NCI-H2081 treated with DMSO at 0.1 percent for 48 hours (cell line): ENCODE results near the gene MAPK13.
"Not testable (repeated sequence)": the region's sequence is repeated elsewhere in the genome, so short reads cannot be mapped to it uniquely, and the experiment has no call there.

Experiments
- DNase-seq: peaks from one replicate; lab custom pipeline; 2025; lab: John Stamatoyannopoulos, UW

Gene MAPK13

GRCh38 chr6:36128073-36128472 is 2.2 kb upstream of the MAPK13 start:
- no peak for DNase-seq

GRCh38 chr6:36128793-36129192 is 1.5 kb upstream of the MAPK13 start:
- DNase-seq, result no peak

GRCh38 chr6:36129334-36129733 is 979 bp upstream of the MAPK13 start:
- not testable (repeated sequence) for DNase-seq

DNA sequence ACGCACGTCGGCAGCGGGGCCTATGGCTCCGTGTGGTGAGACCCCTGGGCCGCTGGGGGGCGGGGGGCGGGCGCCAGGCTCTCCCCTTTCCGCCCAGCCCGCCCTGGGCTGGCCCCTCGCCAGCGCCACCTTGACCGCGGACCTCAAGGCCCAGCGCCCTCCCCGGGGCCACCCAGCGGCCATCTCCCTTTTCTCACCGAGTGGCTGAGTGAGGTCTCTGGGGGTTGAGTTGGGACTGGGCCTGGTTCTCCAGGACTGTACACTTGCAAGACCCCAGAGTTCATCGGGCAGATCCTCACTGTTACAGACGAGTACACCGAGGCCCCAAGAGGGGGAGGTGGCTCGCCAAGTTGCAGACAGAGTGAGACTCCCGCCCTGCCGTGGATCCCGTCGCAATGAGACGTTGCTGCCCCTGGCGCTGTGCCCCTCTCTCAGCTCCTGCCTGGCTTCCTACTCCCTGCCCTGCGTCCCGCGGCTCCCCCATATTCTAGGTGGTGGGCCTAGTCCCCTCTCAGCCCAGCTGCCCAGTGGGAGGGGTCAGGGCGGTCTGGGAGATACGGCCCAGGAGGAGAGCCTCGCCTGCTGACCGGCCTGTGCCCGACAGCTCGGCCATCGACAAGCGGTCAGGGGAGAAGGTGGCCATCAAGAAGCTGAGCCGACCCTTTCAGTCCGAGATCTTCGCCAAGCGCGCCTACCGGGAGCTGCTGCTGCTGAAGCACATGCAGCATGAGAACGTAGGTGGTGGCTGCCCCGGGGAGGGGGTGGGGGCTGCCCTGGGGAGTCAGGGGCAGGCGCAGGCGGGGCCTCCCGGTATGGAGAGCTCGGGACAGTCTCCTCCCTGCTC is 576 bp downstream of the MAPK13 start:
- no peak for DNase-seq

GRCh38 chr6:36131511-36132245 is 1.4 kb downstream of the MAPK13 start:
- peak; percentile 55 for DNase-seq

DNA sequence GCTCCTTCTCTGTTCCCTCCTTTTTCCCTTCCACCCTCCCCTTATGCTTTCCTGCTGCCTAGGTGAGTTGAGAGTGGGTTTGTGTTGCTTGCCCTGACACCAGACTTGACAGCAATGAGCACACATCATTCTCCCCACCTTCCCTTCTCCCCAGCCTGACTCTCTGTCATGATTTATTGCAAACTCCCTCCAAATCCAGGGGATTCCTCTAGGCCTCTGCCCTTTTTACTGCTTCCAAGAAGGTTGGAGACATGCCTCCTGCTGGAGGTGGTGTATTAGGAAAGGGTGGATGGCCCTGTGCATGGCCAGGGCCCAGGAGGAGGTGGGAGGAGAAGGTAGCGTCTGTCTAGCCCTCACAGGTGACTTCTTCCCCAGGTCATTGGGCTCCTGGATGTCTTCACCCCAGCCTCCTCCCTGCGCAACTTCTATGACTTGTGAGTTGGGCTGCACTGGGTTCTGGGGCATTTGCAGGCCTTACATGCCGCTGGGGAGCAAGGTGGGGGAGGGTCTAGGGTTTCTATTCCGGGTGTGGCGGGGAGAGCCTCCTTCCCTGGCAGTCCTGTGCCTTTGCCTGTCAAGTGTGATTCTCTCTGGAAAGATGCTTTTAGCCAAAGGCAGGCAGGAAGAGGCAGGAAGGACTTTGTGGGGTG is 2.1 kb downstream of the MAPK13 start:
- DNase-seq, result no peak

DNA sequence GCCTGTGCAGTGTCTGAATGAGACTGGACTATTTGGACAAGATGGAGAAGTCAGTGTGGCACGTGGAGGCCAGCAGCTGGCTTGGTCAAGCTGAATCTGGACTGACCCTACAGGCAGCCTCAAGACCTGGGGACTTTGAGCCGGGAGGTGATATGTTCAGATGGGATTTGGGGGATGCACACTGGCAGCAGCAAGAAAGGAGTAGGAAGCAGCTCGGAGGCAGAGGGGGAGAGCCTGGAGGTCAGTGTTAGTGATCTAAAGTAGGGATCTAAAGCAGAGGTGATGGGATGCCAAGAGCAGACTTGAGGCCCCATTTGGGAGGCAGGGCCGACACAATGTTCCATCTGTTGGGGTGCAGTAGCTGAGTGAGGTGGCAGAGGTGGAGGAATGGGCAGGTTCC is 2.8 kb downstream of the MAPK13 start:
- DNase-seq, result no peak

- DNase-seq, result no peak
Measured at GRCh38 chr6:36133912-36134311, 3.6 kb downstream of the MAPK13 start.

DNA sequence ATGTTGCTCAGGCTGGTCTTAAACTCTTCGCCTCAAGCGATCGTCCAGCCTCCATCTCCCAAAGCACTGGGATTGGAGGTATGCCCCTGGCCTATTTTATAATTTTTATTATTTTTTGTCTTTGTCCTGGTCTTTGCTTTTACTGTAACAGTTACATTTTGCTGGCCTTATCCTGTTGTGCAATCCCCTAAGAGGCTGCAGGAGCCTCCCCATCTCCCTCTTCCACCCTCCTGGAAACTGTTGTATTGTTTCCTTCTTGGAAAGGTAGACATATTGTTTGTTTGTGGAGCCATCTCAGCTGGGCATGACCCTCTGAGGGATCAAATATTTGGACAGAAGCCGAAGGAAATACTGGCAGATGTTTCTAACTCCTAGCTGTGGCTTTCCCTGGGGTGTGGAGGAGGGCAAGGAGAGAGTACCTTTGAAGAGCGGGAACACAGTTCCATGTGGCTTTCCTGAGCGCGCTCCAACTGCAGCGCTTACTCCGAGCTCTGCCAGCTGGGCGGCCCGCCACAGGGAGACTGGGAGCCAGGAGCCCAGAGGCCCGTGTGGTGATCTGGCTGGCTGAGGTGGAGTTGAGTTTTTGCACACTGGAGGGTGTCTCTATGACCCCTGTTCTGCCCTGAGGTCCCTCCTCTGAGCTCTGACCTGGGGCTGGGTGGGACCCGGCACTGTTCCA is 4.9 kb downstream of the MAPK13 start:
- DNase-seq, result no peak

GRCh38 chr6:36136034-36136433 is 5.7 kb downstream of the MAPK13 start:
- no peak for DNase-seq

DNA sequence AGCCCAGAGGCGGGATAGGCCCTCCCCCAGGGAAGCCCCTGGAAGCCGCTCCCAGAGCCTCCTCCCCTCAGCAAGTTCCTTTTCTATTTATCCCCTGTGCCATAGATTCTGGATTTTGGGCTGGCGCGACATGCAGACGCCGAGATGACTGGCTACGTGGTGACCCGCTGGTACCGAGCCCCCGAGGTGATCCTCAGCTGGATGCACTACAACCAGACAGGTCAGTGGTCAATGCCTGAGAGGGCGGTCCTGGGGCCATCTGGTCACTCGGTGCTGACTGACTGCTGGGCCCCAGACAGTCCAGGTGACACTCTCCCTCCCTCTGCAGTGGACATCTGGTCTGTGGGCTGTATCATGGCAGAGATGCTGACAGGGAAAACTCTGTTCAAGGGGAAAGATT is 6.2 kb downstream of the MAPK13 start:
- no peak for DNase-seq

- DNase-seq, result no peak
Measured at GRCh38 chr6:36138667-36139066, 8.4 kb downstream of the MAPK13 start.

DNA sequence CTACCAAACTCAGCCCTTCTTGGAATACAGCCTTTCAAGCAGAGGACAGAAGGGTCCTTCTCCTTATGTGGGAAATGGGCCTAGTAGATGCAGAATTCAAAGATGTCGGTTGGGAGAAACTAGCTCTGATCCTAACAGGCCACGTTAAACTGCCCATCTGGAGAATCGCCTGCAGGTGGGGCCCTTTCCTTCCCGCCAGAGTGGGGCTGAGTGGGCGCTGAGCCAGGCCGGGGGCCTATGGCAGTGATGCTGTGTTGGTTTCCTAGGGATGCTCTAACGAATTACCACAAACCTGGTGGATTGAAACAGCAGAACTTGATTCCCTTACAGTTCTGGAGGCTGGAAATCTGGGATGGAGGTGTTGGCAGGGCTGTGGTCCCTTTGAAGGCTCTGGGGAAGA is 9.1 kb downstream of the MAPK13 start:
- DNase-seq, result no peak

DNA sequence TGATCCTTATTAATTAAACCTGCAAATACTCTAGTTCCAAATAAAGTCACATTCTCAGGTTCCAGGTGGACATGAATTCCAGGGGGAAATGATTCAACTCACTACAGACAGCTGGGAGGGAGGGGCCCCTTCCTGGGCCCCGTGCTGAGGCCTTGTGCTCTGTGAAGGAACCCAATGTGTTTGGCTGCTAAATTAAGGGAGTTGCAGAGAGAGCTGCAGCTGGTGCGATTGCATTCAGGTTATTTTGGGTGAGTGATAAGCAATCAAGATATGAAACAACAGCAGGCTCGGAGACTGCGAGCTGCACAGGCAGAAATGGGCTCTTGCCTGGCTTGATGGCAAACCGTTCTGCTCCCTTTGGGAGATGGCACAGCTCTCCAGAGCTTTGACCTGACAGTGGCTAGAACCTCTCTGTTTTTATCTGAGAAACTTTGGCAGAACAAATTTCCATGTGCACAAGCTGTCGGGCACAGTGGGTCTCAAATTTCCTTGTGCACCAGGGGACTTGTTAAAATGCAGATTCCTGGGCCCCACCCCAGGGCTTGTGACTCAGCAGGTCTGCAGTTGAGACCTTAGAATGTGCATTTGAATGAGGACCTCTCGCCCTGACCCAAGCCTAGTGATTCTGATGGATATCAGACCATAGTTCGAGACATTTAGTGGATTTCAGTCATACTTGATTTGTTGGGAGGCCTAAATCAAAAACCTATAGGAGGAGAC is 9.8 kb downstream of the MAPK13 start:
- no peak for DNase-seq

DNA sequence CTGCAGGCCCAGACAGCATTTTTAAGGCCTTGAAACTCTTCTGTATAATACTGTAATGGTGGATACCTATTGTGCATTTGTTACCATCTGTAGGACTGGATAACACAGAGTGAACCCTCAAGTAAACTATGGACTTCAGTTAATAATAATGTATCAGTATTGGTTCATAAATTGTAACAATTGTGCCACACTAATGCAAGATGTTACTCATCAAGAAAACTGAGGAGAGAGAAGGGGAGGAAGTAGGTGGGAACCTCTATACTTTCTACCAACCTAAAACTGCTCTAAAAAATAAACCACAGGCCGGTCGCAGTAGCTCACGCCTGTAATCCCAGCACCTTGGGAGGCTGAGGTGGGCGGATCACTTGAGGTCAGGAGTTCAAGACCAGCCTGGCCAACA is 10.8 kb downstream of the MAPK13 start:
- no peak for DNase-seq

- no peak for DNase-seq
Measured at GRCh38 chr6:36141961-36142360, 11.6 kb downstream of the MAPK13 start.

GRCh38 chr6:36142971-36143838 is 12.9 kb downstream of the MAPK13 start:
- DNase-seq, result no peak

- DNase-seq, result no peak
Measured at GRCh38 chr6:36145495-36145894, 15.2 kb downstream of the MAPK13 start.

- DNase-seq, result no peak
Measured at GRCh38 chr6:36147294-36147693, 17.0 kb downstream of the MAPK13 start.

- no peak for DNase-seq
Measured at GRCh38 chr6:36149476-36149875, 19.2 kb downstream of the MAPK13 start.

DNA sequence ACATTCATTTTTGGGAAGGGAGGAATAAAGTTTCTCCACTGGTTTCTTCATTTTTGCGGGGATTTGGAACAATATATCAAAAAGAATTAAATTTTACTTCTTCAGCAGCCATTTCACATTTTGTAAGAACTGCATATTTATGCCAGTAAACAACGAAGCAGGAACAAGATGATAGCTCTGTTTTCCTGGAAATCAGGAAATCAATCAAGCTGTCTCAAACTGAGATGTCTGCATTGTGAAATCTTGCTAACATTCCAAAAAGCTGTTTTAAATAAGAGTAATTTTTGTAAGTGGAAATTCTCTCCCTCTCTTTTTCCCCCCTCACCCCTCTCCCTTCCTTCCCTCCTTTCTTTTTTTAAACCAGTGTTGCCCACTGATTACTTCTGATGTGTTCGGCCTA is 20.0 kb downstream of the MAPK13 start:
- no peak for DNase-seq
